Heart right ventricle (tissue), 16 donors: Measurements from ENCODE around the gene EYS. TPM values are rescaled to one million over a fixed set of nuclear protein-coding genes. Genes with fewer than 3 reads are reported as not detected.

ENCODE experiments used
- ATAC-seq, 8 donors: fragments of 200-7000 bp; cut with Tn5 transposase; one replicate each; pipeline ENCODE4 v1.9.1; 2020; ENCODE audit warnings: mild to moderate bottlenecking in 8 of 8, moderate library complexity in 8 of 8, moderate number of reproducible peaks in 1 of 8
- DNase-seq, 2 donors: peaks; one replicate each; pipeline ENCODE4 v3.0.0-alpha.2; 2020
- H3K27ac ChIP-seq, 10 donors: fragments of 200-600 bp; sonication (generic) in 2 of 10; one replicate each; pipeline versions ENCODE4 v1.5.0 to v1.8.0; 2020 to 2022; ENCODE audit warnings: mild to moderate bottlenecking in 3 of 10
- H3K27me3 ChIP-seq, 7 donors: fragments of 200-600 bp; one replicate each; pipeline ENCODE4 v1.8.0; 2021 to 2022; ENCODE audit warnings: mild to moderate bottlenecking in 2 of 7
- H3K36me3 ChIP-seq, 9 donors: fragments of 200-600 bp; sonication (generic) in 1 of 9; one replicate each; pipeline versions ENCODE4 v1.5.0 to v1.8.0; 2020 to 2022; ENCODE audit warnings: mild to moderate bottlenecking in 2 of 9
- H3K4me1 ChIP-seq, 9 donors: fragments of 200-600 bp; sonication (generic) in 1 of 9; one replicate each; pipeline versions ENCODE4 v1.5.0 to v1.8.0; 2020 to 2022; ENCODE audit warnings: mild to moderate bottlenecking in 4 of 9
- H3K4me3 ChIP-seq, 10 donors: fragments of 200-600 bp; sonication (generic) in 2 of 10; one replicate each; pipeline versions ENCODE4 v1.5.0 to v1.8.0; 2020 to 2022; ENCODE audit warnings: mild to moderate bottlenecking in 7 of 10, moderate library complexity in 2 of 10
- H3K9me3 ChIP-seq, 11 donors: fragments of 200-600 bp in 10 of 11; sonication (generic) in 2 of 11; one replicate each; pipeline versions ENCODE4 v1.5.0 to v1.8.0; 2013 to 2022; ENCODE audit warnings: mild to moderate bottlenecking in 2 of 11, control low read depth in 1 of 11, moderate library complexity in 1 of 11
- WGBS, 2 donors: extraction: QIAGEN DNeasy Blood & Tissue Kit; methylation state at CpG; one replicate each; pipeline ENCODE4 v1.1.7; 2013; ENCODE audit warnings: inconsistent platforms in 1 of 2; 5-methylcytosine and 5-hydroxymethylcytosine counted together
- intact Hi-C, 10 donors: fragments of 100-400 bp; cut with DNase I; formaldehyde crosslinking; loops; one replicate each; pipeline versions ENCODE4 v1.11.1 to v1.14.2; 2022
- polyA plus RNA-seq, 2 donors: library from polyadenylated mRNA; stranded (reverse); fragments of 200-250 nt; gene quantifications; one replicate each; pipeline ENCODE4 v1.2.3, GENCODE V29; 2013
- total RNA-seq, 10 donors: library from RNA; stranded (reverse); fragmentation: NEBNext Ultra II Directional in 3 of 10; extraction: Animal tissue kit (Norgen Biotek cat#: 25700) in 3 of 10; gene quantifications; one replicate each; pipeline versions ENCODE4 v1.2.1 to v1.2.4, GENCODE V29; 2021 to 2023
- TF ChIP-seq, protein P1 (sequence below), 9 donors: fragments of 200-600 bp; sonication (generic) in 2 of 9; IDR thresholded peaks; one replicate each; pipeline versions ENCODE4 v1.5.0 to v1.8.0; 2021 to 2022; ENCODE audit warnings: antibody characterized with exemption in 9 of 9, mild to moderate bottlenecking in 5 of 9, moderate library complexity in 1 of 9
- donor health status: Arrhythmogenic right ventricular cardiomyopathy.
- donor health status: ischemic (EF 13 %, LVEDD 7.1; RV severe dilation, severe dysfunction).
- donor health status: healthy with polysubstance abuse.
- donor health status: DM: no; HTN: yes; CAD: no.
- donor health status: DM: no; HTN: no; CAD: no.
- donor health status: ischemic (EF 25% LVEDD 6.9; RV normal size, moderate dysfunction).
- donor health status: ischemic (EF 25% LVEDD 5.7; RV mildly dilated, moderate dysfunction).
- donor health status: healthy.
- donor health status: DM: yes; HTN: yes; CAD: no.
- donor health status: Ischemic cardiomyopathy.
- donor health status: ischemic (EF 35%, LVEDD 5.7; RV mildly dilated, moderate dysfunction).
- donor health status: nonischemic (EF 11% LVEDD 7.7; RV severe dilation, severe dysfunction).
- donor health status: DM: yes; HTN: yes; CAD: no.
- donor health status: PGD.
- donor health status: ischemic (EF 29% LVEDD 5.4; RV normal size, mild dysfunction).
- donor health status: nonischemic (EF 23%, LVEDD 6.1; RV moderate dilation, normal function).

EYS gene
- total and polyA plus RNA-seq, 12 donors, result 0.02 to 0.40 (median 0.18) TPM; not detected in 8

DNA sequence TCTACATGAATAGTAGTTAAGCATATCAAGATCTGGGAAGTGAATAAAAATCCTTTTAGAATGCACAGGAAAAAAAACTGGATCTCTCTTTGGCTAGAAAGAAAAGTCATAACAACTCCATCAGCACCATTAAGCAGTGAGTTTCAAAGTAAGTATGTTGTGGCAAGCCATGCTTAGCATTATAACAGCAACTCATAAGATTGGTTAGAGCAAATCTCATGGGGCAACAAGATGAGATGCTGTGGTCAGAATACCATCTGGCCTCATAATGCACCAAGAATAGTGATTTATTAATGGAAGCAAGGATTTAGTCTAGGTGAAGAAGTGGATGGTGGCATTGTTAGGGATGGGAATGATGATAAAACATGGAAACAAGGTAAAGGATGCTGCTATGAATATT, 1912.0 kb downstream of the EYS start:
- Histone ChIP-seq H3K27me3 (peaks cover 0 to 6% (median 0%) of the 10 kb centered on the region in 7 donors), H3K27ac (no peak overlapping the region), H3K9me3 (no peaks in the 10 kb centered on the region), H3K4me1 (peaks cover 0 to 17% (median 0%) of the 10 kb centered on the region in 9 donors), H3K36me3 (no peaks in the 10 kb centered on the region), H3K4me3 (no peak overlapping the region)
- intact Hi-C loops, result no loop called here
- ATAC-seq (no peak), DNase-seq (no peak)
- TF ChIP-seq, protein P1, sequence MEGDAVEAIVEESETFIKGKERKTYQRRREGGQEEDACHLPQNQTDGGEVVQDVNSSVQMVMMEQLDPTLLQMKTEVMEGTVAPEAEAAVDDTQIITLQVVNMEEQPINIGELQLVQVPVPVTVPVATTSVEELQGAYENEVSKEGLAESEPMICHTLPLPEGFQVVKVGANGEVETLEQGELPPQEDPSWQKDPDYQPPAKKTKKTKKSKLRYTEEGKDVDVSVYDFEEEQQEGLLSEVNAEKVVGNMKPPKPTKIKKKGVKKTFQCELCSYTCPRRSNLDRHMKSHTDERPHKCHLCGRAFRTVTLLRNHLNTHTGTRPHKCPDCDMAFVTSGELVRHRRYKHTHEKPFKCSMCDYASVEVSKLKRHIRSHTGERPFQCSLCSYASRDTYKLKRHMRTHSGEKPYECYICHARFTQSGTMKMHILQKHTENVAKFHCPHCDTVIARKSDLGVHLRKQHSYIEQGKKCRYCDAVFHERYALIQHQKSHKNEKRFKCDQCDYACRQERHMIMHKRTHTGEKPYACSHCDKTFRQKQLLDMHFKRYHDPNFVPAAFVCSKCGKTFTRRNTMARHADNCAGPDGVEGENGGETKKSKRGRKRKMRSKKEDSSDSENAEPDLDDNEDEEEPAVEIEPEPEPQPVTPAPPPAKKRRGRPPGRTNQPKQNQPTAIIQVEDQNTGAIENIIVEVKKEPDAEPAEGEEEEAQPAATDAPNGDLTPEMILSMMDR (IDR thresholded peaks at IDR 0.05), result no peak

DNA sequence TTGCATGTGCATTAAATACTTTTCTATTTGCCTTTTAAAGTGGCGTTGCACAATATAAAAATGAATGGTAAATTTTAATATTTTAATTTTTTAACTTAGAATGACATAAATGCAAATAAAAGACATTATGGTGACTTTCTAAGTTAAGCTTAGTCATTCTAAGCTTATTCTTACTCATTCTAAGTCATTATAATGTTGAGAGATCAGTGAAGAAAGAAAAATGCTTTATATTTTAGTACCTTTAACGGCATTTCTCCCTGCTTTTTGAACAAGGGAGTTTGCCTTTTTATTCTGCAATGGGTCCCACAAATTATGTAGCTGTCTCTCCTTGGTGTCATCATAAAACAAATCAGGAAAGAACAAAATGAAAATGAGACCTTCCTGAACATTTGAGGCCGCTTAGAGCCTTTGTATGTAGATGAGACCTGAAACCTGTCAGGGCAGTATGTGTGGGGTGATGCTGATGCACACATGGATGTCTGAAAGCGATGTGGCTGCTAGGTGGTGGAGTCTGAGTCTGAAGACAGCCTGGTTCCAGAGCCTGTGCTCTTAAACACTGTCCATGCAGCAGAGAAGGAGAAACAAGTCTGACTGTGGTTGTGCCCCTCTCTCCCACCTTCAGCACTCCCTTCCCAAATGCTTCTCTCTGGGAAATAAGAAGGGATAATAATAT, 1913.4 kb downstream of the EYS start:
- DNase-seq, result no peak
- no peak overlapping the region for H3K27ac ChIP-seq
- H3K4me1 ChIP-seq, result peaks cover 0 to 17% (median 0%) of the 10 kb centered on the region in 9 donors
- H3K9me3 ChIP-seq, result no peaks in the 10 kb centered on the region
- WGBS, 2 donors, result 77 to 80% methylated on average over 4 of the region's 4 CpGs
- H3K4me3 ChIP-seq, result no peak overlapping the region
- H3K36me3 ChIP-seq, result no peaks in the 10 kb centered on the region
- no peak for ATAC-seq
- TF ChIP-seq, protein P1 (IDR thresholded peaks at IDR 0.05), result no peak
- peaks cover 0 to 9% (median 0%) of the 10 kb centered on the region in 7 donors for H3K27me3 ChIP-seq
- intact Hi-C loops, result no loop called here

DNA sequence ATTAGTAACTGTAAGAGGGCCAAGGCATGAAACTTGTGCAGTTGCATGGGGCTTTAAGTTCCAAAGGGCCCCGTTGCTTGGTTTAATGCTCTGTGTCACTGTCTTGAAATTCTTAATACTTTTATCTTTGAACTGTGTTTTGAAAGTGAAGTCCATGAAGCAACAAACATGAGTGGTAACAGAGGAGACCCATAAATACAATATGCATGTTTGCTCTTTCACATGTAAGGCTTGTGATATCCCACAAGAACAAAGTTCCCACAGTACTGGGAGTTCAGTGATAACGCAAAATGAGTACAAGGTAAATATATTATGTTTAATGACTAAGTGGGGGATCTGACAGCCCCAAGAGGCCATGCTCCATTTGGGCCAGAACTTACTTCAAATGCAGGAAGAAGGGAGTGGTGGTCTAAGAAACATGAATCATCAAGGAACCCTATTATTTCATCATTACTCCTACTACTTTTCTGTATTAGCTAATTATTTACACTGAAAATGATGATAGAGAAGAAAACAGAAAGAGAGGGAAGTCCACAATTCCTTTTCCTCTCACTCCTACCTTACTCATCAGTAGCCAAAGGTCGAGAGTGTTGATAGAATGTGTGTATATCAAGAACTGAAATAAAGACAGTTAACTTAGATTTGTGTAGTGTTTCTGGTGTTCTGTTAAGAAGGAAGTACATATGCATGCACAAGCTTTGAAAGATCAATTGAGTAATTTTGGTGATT, 1914.1 kb downstream of the EYS start:
- intact Hi-C loops, result no loop called here
- Histone ChIP-seq H3K4me3 (no peak overlapping the region), H3K27ac (no peak overlapping the region), H3K9me3 (no peaks in the 10 kb centered on the region), H3K27me3 (peaks cover 0 to 15% (median 0%) of the 10 kb centered on the region in 7 donors), H3K36me3 (no peaks in the 10 kb centered on the region), H3K4me1 (peaks cover 0 to 17% (median 0%) of the 10 kb centered on the region in 9 donors)
- 73 to 81% methylated on average over 3 of the region's 3 CpGs for WGBS, 2 donors
- ATAC-seq (no peak), DNase-seq (no peak)
- TF ChIP-seq, protein P1 (IDR thresholded peaks at IDR 0.05), result no peak

DNA sequence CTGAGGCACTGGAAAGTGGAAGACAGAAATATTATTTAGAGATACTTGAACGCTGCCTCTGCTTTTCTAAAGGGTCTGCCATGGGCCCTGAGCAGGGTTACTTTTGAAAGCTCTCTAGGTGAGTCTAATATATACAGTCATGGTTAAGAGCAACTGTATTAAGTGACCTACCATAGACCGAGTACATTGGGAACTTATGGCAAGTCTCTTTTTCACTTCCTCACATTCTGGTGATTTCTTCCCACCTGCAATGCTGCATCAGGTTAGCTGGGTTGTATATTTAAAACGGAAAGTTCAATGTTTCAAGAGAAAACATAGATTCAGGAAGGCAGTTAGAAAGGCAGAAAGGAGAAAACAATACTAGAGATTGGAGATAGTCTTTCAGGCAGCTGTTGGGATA, 1916.7 kb downstream of the EYS start:
- H3K9me3 ChIP-seq, result no peaks in the 10 kb centered on the region
- no peaks in the 10 kb centered on the region for H3K36me3 ChIP-seq
- 78 to 87% methylated on average over 3 of the region's 3 CpGs for WGBS, 2 donors
- peaks cover 0 to 17% (median 0%) of the 10 kb centered on the region in 9 donors for H3K4me1 ChIP-seq
- peaks cover 0 to 15% (median 0%) of the 10 kb centered on the region in 7 donors for H3K27me3 ChIP-seq
- intact Hi-C loops, result no loop called here
- H3K4me3 ChIP-seq, result no peak overlapping the region
- TF ChIP-seq, protein P1 (IDR thresholded peaks at IDR 0.05), result no peak
- no peak overlapping the region for H3K27ac ChIP-seq
- DNase-seq, result no peak
- no peak for ATAC-seq
